Hematopoietic multipotent progenitor cell treated with erythropoietin and hydrocortisone succinate and interleukin-3 and kit ligand, for 15 days (in vitro differentiated cells): ENCODE results near the gene MERTK.
"Not testable (repeated sequence)": the region's sequence is repeated elsewhere in the genome, so short reads cannot be mapped to it uniquely, and the experiment has no call there.

Source experiments
- DNase-seq: peaks from one replicate; pipeline ENCODE4 v3.0.0-alpha.2; 2015; ENCODE audit warnings: low spot score

MERTK gene

DNA sequence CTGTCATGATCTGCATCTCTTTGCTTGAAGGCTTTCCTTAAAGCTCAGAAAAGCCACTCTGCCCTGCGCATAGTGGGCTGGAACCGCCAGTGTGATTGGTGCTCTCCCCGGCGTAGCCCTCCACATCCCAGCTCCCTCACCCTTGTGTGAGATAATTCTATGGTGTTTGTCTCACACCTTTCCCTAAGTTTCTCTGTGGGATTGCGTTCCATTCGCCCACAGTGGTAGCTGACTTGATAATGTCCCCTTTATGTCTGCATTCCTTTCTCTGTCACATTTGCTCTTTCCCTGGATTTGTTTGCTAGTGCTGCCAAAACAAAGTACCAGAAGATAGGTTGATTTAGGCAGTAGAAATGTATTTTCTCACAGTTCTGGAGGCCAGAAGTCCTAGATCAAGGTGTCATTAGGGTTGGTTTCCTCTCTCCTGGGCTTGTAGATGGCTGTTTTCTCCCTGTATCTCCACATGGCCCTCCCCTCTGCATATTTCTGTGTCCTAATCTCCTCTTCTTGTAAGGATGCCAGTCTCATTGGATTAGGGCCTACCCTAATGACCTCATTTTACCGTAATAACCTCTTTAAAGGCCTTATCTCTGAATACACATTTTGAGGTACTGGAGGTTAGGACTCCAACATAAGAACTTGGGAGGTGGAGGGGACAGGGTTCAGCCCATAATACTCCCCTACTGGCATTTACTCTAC lies 149.3 kb downstream of the MERTK start:
- peak; percentile 87 for DNase-seq

DNA sequence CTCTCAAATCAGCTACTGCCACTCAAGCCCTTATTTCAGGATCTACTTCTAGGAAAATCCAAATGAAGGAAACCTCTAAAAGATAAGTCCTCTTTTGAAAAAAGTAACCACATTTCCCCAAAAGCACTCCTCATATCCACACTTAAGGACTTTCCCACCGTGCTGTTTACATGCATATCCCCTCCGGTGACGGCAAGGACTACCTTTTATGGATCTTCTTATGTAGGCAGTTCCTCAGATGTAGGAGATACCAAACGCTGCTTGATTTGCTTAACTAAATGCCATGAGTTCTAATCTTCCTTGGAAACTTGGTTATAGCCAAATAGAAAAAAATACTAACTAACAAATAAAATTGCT lies 149.8 kb downstream of the MERTK start:
- no peak for DNase-seq

GRCh38 chr2:112048887-112049286 lies 150.5 kb downstream of the MERTK start:
- peak; percentile 72 for DNase-seq

DNA sequence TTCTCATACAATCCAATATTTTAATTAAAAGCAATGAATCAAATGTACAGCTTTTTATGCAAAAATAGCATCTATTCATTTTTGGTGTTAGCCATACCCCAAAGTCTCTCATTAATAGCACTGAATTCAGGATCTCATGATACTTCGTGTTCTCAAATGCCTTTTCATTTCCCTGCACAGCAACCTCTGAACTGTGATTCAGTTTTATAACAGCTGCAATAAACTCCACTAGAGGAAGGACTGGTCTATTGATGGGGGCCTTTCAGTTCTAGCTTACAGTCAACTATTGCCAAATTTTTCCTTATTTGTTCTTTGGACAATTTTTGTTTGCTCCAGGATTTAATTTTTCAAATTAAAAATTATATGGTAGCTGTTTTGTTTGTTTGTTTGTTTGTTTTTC lies 151.9 kb downstream of the MERTK start:
- no peak for DNase-seq

GRCh38 chr2:112053917-112054846 lies 155.8 kb downstream of the MERTK start:
- DNase-seq = peak; percentile 96

DNA sequence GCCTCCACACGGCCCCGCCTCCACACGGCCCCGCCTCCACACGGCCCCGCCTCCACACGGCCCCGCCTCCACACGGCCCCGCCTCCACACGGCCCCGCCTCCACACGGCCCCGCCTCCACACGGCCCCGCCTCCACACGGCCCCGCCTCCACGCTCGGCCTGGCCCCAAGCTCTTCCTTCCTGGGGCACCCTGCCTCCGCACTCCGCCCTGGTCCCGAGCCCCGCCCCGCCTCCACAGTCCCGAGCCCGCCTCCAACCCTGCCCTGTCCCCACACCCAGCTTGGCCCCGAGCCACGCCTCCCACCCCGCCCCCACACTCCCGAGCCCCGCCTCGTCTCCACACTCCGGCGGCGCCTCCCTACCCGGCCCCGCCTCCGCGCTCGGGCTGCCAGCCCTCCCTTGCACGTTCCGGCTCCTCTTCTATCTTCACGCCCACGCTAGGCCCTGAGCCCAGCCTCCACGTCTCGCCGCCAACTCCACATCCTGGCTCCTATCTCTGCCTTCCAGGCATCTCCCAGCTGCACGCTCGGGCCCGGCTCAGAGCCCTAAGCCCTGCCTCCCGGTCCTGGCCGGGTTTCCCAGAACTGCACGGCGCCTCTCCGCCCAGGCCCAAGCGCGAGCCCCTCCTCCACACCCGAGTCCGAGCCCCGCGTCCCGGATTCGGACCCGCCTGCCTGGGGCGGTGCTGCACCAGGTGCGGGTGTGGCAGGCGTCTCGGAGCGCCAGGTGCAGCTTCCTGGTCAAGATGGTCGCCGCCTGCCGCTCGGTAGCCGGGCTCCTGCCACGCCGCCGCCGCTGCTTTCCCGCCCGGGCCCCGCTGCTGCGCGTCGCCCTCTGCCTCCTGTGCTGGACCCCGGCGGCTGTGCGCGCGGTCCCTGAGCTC lies 156.7 kb downstream of the MERTK start, which contains the start of gene TMEM87B:
Gene TMEM87B (plus strand): TSS at position 423 of the 883 bp plus-strand sequence. CDS start 323 bp downstream, at position 746.
- DNase-seq = peak; percentile 98

GRCh38 chr2:112055730-112056625 lies 157.6 kb downstream of the MERTK start:
- peak; percentile 30 for DNase-seq

DNA sequence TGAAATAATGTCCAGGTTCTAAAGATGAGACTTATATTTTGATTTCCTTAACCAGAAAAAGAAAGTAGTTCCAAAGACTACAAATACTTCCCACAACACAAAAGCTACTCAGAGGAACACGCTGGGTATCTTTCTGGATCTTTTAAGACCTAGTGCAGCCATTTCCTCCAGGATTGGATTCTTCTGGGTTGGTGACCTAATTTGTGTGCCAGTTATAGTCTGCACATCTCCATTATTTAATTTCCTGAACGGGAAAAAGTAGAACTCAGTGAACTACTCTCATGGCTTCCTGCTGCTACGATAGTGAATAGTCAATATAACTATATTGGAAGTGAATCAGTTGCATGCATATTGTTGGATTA lies 158.2 kb downstream of the MERTK start:
- no peak for DNase-seq

- no peak for DNase-seq
These were observed 161.3 kb downstream of the MERTK start for GRCh38 chr2:112059671-112060070.

GRCh38 chr2:112061299-112061698 lies 162.9 kb downstream of the MERTK start:
- no peak for DNase-seq

DNA sequence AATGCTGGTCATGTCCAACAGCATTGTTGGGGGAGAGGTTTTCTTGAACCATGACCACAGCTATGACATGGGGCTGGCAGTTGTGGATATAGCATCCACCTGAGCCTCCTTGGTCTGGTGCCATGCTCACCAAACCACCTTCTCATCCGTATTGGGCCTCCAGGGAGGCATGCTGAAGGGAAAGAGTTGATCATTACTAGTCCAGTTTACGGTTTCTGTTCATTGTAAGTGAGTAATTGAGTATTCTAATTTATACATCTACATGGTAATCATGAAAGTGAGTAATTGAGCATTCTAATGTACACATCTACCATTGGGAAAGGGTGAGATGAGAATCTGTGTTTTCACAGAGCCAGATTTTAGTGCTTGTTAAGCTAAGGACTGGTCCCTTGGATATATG lies 163.4 kb downstream of the MERTK start:
- no peak for DNase-seq

- no peak for DNase-seq
These were observed 164.5 kb downstream of the MERTK start for GRCh38 chr2:112062894-112063293.

DNA sequence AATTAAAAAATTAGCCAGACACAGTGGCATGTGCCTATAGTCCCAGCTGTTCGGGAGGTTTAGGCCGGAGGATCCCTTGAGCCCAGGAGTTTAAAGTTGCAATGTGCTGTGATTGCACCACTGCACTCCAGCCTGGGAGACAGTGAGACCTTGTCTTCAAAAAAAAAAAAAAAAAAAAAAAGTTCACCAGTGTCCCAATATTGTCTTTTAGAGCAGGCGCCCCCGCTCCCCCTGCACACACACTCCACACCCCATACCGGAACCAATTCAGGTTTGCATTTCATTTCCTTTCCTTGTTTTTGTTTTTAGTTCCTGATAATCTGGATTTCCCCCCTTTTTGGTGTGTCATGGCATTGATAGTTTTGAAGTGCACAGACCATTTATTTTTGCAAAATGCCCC lies 167.1 kb downstream of the MERTK start:
- no peak for DNase-seq

DNA sequence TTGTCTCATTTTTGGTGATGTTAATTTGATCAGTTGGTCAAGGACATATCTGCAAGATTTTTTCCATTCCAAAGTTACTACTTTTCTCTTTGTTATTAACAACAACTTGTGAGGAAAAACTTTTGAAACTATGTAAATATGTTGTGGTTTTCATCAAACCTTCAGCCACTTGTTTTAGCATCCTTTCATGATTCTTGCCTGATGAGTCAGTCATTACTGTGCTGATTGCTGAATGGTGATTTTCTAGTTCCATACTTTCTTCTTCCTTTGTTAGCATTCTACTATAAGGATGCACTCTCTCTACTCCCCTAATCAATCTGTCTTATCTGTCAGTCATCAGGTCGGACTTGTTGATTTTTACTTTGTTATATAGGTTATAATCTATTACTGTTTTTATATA lies 167.6 kb downstream of the MERTK start:
- no peak for DNase-seq

DNA sequence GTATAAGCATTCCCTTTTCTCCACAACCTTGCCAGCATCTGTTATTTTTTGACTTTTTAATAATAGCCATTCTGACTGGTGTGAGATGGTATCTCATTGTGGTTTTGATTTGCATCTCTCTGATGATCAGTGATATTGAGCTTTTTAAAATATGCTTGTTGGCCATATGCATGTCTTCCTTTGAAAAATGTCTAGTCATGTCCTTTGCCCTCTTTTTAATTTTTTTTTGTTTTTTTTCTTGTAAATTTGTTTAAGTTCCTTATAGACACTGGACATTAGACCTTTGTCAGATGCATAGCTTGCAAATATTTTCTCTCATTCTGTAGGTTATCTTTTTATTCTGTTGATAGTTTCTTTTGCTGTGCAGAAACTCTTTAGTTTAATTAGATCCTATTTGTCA lies 171.4 kb downstream of the MERTK start:
- DNase-seq = not testable (repeated sequence)

DNA sequence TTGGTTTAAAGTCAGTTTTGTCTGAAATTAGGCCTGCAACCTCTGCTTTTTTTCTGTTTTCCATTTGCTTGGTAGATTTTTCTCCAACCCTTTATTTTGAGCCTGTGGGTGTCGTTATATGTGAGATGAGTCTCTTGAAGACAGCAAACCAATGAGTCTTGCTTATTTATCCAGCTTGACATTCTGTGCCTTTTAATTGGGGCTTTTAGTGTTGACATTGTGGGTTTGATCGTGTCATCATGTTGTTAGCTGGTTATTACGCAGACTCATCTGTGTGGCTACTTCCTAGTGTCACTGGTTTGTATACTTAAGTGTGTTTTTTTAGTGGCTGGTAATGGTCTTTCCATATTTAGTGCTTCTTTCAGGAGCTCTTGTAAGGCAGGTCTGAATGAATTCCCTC lies 175.5 kb downstream of the MERTK start:
- no peak for DNase-seq

DNA sequence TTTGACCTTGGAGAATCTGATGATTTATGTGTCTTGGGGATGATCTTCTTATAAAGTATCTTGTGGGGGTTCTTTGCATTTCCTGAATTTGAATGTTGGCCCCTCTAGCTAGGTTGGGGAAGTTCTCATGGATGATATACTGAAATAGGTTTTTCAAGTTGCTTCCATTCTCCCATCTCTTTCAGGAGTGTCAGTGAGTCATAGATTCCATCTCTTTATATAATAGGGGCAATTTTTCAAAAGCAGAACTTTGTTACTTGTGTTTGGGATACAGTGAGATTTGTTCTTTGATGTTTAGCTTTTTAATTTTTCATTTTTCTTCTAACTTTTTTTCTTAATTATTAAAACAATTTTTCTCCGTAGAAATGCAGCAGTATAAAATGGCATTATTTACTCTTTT lies 176.1 kb downstream of the MERTK start:
- no peak for DNase-seq

DNA sequence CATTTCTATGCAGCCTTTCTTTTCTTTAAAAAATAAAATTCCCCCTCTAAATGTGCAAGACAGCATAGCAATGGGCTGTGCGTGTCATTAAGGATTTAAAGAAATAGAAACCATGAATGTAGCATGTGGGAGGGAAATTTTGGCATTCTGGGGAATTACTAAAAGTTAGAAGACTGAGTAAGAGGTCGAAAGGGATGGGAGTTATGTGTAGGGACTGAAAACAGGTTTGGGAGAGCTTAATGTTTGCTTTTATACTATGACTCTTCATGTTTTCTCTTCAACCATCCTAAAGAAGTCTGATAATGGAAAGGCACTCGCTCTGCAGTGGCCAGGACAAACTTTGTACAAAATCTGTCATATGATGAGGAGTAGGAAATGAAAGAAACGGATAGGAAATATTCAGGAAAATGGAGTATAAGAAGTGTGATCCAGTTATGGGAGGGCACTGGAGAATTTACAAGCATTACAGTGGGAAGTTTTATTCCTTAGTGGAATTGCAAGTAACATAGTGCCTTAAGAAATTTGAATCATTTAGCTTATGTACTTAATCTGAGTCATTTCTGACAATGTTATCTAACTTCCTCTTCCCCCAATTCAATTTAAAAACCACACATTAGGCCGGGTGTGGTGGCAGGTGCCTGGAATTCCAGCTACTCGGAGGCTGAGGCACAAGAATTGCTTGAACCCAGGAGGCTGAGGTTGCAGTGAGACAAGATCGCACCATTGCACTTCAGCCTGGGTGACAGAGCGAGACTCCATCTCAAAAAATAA lies 177.3 kb downstream of the MERTK start:
- DNase-seq = no peak

GRCh38 chr2:112077814-112078213 lies 179.4 kb downstream of the MERTK start:
- no peak for DNase-seq
